CD14-positive monocyte (primary cell): ENCODE measurements around the gene SDK1. TPM values are rescaled to one million over a fixed set of nuclear protein-coding genes. Genes with fewer than 3 reads are reported as not detected.

Experiments
- DNase-seq, 3 donors: peaks; one replicate each; pipeline ENCODE4 v3.0.0-alpha.2; 2011 to 2022
- H2AFZ ChIP-seq: 2 replicates; pipeline ENCODE4 v1.6.0; 2012; ENCODE audit warnings: mild to moderate bottlenecking, low read depth, low read length, inconsistent platforms; ENCODE audit not compliant: insufficient read depth, poor library complexity, severe bottlenecking
- H3K27ac ChIP-seq, 2 donors: 1 replicate in 1 of 2; 2 replicates in 1 of 2; pipeline ENCODE4 v1.5.1; 2012 to 2013; ENCODE audit warnings: low read length in 2 of 2, control low read depth in 1 of 2, inconsistent platforms in 1 of 2, low read depth in 1 of 2, mild to moderate bottlenecking in 1 of 2
- H3K27me3 ChIP-seq, 2 donors: one replicate each; pipeline versions ENCODE4 v1.6.0 to v1.6.1; 2011 to 2013; ENCODE audit warnings: low read length in 2 of 2; ENCODE audit not compliant: control insufficient read depth in 2 of 2, insufficient read depth in 2 of 2
- H3K36me3 ChIP-seq, 2 donors: replicated peaks in 1 of 2; 1 replicate in 1 of 2; 2 replicates in 1 of 2; pipeline versions ENCODE4 v1.5.1 to v1.6.1; 2012 to 2013; ENCODE audit warnings: low read length in 2 of 2, control low read depth in 1 of 2, inconsistent platforms in 1 of 2, mild to moderate bottlenecking in 1 of 2; ENCODE audit not compliant: insufficient read depth in 2 of 2, control insufficient read depth in 1 of 2
- H3K4me1 ChIP-seq, 2 donors: 1 replicate in 1 of 2; 2 replicates in 1 of 2; pipeline versions ENCODE4 v1.5.1 to v1.6.1; 2012 to 2013; ENCODE audit warnings: low read length in 2 of 2, control low read depth in 1 of 2, inconsistent platforms in 1 of 2, mild to moderate bottlenecking in 1 of 2, moderate library complexity in 1 of 2; ENCODE audit not compliant: insufficient read depth in 2 of 2, control insufficient read depth in 1 of 2
- H3K4me2 ChIP-seq: replicated peaks from 2 replicates; pipeline ENCODE3; 2012; ENCODE audit warnings: low read length, moderate library complexity, mild to moderate bottlenecking; ENCODE audit not compliant: poor library complexity, severe bottlenecking; ENCODE audit errors: extremely low read depth
- H3K4me3 ChIP-seq, 3 experiments: fragments of 200-600 bp in 1 of 3; sonication (generic) in 1 of 3; replicated peaks in 1 of 3; 1 replicate in 2 of 3; 2 replicates in 1 of 3; pipeline ENCODE4 v1.5.1; 2011 to 2013; ENCODE audit warnings: low read length in 3 of 3, mild to moderate bottlenecking in 3 of 3, control low read depth in 2 of 3, low read depth in 2 of 3, inconsistent platforms in 1 of 3, moderate library complexity in 1 of 3
- H3K79me2 ChIP-seq: 2 replicates; pipeline ENCODE4 v1.6.0; 2012; ENCODE audit warnings: mild to moderate bottlenecking, control low read depth, inconsistent platforms, low read length, moderate library complexity; ENCODE audit not compliant: insufficient read depth
- H3K9ac ChIP-seq: 2 replicates; pipeline ENCODE4 v1.6.0; 2017; ENCODE audit warnings: low read length, mild to moderate bottlenecking; ENCODE audit not compliant: insufficient read depth, poor library complexity, severe bottlenecking
- H3K9me3 ChIP-seq, 2 donors: replicated peaks in 1 of 2; 1 replicate in 1 of 2; 2 replicates in 1 of 2; pipeline versions ENCODE4 v1.5.1 to v1.6.1; 2012 to 2013; ENCODE audit warnings: low read length in 2 of 2, control low read depth in 1 of 2; ENCODE audit not compliant: control insufficient read depth in 1 of 2, insufficient read depth in 1 of 2
- H4K20me1 ChIP-seq: 2 replicates; pipeline ENCODE4 v1.6.0; 2012; ENCODE audit warnings: mild to moderate bottlenecking, low read length, control low read depth, moderate library complexity; ENCODE audit not compliant: insufficient read depth
- H3K27ac Mint-ChIP-seq, 7 donors: one replicate each; pipeline ENCODE4 v1.8.0; 2020; ENCODE audit warnings: mild to moderate bottlenecking in 7 of 7, mixed read lengths in 7 of 7, moderate library complexity in 6 of 7, inconsistent platforms in 2 of 7
- H3K27me3 Mint-ChIP-seq, 3 donors: one replicate each; pipeline ENCODE4 v1.8.0; 2021 to 2022; ENCODE audit warnings: low read depth in 3 of 3, mild to moderate bottlenecking in 3 of 3, mixed read lengths in 3 of 3, moderate library complexity in 3 of 3, inconsistent platforms in 1 of 3
- H3K36me3 Mint-ChIP-seq, 2 donors: one replicate each; pipeline ENCODE4 v1.8.0; 2020; ENCODE audit warnings: mixed read lengths in 2 of 2, inconsistent platforms in 1 of 2, mild to moderate bottlenecking in 1 of 2
- H3K4me1 Mint-ChIP-seq: one replicate; pipeline ENCODE4 v1.8.0; 2020; ENCODE audit warnings: mild to moderate bottlenecking, mixed read lengths
- H3K4me3 Mint-ChIP-seq, 2 donors: one replicate each; pipeline ENCODE4 v1.8.0; 2020; ENCODE audit warnings: mild to moderate bottlenecking in 2 of 2, mixed read lengths in 2 of 2, moderate library complexity in 1 of 2
- H3K9me3 Mint-ChIP-seq, 7 donors: one replicate each; pipeline ENCODE4 v1.8.0; 2020 to 2022; ENCODE audit warnings: mixed read lengths in 7 of 7, mild to moderate bottlenecking in 6 of 7, moderate library complexity in 6 of 7, inconsistent platforms in 2 of 7
- WGBS: methylation state at CpG from one replicate; pipeline ENCODE4 v1.1.5; 2013; ENCODE audit warnings: missing lambda C conversion rate; ENCODE audit not compliant: insufficient coverage; 5-methylcytosine and 5-hydroxymethylcytosine counted together
- intact Hi-C, 2 donors: fragments of 100-400 bp; cut with micrococcal nuclease; formaldehyde crosslinking; loops; one replicate each; pipeline versions ENCODE4 v1.15.0 to v1.15.1; 2023
- polyA plus RNA-seq, 3 donors: library from polyadenylated mRNA; depleted of rRNA in 1 of 3; unstranded in 2 of 3; stranded (reverse) in 1 of 3; fragments of 300-500 nt in 2 of 3; fragments of >200 nt in 1 of 3; fragmentation: Illumina TruSeq in 2 of 3; gene quantifications; 1 replicate in 2 of 3; 2 replicates in 1 of 3; pipeline ENCODE4 v1.2.3, GENCODE V29; 2012 to 2021
- TF ChIP-seq, protein P1 (sequence below): fragments of 200-600 bp; IDR thresholded peaks from one replicate; pipeline ENCODE4 v1.8.0; 2022; ENCODE audit warnings: antibody characterized with exemption, mild to moderate bottlenecking

SDK1 gene
- polyA plus RNA-seq, 3 donors: 0.01 TPM; not detected in 2

DNA sequence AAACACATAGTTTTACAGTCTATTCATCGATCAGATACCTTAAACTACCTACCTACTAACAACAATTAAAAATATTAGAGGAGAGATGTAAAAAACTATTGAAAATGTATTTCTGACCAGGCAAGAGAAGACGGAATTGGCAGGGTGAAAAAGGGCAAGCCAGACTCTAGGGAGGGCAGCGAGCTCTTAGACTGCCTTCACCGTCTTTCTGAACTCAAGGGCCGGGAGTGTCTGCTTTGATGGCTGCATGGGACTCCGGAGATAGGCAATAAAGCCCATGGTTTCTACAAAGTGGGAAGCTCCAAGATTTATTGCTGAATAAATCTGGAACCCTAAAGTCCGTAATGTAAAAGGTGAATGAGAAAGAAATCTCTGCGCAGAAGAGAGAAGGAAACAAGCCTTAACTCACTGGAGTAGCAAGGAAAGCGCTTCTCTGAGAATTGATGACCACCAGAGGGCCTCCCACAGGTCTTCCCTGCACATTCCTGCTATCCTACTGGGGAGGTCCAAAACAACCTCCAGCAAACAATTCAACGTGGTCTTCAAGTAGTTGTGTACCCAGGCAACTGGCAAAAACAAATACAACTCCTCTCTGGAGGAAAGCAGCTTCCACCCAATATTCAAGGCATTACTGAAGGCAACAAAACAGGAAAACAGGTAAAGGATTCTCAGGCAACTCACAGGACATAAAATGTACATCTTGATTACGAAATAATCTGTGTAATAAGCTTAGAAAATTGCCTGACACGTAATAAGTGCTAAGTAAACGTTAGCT lies 181.3 kb downstream of the SDK1 start:
- Mint-ChIP-seq H3K4me1 (no peaks in the 10 kb centered on the region), H3K36me3 (no peaks in the 10 kb centered on the region), H3K27ac (no peak overlapping the region), H3K9me3 (peaks cover 0 to 2% (median 0%) of the 10 kb centered on the region in 7 donors), H3K4me3 (no peak overlapping the region), H3K27me3 (peaks cover 1 to 3% (median 2%) of the 10 kb centered on the region in 3 donors)
- 64% methylated on average over 6 of the region's 13 CpGs for WGBS
- intact Hi-C loops: no loop called here
- Histone ChIP-seq H3K9ac (no peak overlapping the region), H4K20me1 (no peaks in the 10 kb centered on the region), H3K36me3 (no peaks in the 10 kb centered on the region), H3K27ac (no peak overlapping the region), H3K79me2 (no peaks in the 10 kb centered on the region), H3K9me3 (no peaks in the 10 kb centered on the region), H2AFZ (no peak overlapping the region), H3K4me3 (no peak overlapping the region), H3K4me1 (no peaks in the 10 kb centered on the region), H3K27me3 (no peaks in the 10 kb centered on the region), H3K4me2 (no peak overlapping the region)
- TF ChIP-seq, protein P1, sequence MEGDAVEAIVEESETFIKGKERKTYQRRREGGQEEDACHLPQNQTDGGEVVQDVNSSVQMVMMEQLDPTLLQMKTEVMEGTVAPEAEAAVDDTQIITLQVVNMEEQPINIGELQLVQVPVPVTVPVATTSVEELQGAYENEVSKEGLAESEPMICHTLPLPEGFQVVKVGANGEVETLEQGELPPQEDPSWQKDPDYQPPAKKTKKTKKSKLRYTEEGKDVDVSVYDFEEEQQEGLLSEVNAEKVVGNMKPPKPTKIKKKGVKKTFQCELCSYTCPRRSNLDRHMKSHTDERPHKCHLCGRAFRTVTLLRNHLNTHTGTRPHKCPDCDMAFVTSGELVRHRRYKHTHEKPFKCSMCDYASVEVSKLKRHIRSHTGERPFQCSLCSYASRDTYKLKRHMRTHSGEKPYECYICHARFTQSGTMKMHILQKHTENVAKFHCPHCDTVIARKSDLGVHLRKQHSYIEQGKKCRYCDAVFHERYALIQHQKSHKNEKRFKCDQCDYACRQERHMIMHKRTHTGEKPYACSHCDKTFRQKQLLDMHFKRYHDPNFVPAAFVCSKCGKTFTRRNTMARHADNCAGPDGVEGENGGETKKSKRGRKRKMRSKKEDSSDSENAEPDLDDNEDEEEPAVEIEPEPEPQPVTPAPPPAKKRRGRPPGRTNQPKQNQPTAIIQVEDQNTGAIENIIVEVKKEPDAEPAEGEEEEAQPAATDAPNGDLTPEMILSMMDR: no peak
- no peak for DNase-seq

DNA sequence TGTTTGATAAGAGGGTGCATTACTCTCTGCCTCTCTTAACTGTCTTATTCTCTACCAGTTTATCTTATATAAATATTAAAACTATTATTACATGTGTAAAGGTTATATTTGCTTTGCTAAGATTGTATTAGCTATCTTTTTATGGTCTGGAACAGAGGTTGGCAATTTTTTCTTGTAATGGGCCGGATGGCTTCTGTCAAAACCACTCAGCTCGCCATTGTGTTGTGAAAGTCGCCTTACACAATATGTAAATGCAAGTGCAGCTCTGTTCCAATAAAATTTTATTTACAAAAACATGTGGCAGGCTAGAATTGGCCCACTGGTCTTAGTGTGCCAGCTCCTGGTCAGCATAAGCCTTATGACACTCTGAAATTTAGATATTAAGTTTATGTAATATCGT lies 185.8 kb downstream of the SDK1 start:
- TF ChIP-seq, protein P1: no peak
- Histone ChIP-seq H3K36me3 (no peaks in the 10 kb centered on the region), H3K4me1 (no peaks in the 10 kb centered on the region), H3K79me2 (no peaks in the 10 kb centered on the region), H3K4me3 (no peak overlapping the region), H3K9me3 (no peaks in the 10 kb centered on the region), H2AFZ (no peak overlapping the region), H3K9ac (no peak overlapping the region), H3K4me2 (no peak overlapping the region), H3K27ac (no peak overlapping the region), H4K20me1 (no peaks in the 10 kb centered on the region), H3K27me3 (no peaks in the 10 kb centered on the region)
- no peak overlapping the region for H3K4me3 Mint-ChIP-seq
- H3K27me3 Mint-ChIP-seq: peaks cover 1 to 3% (median 2%) of the 10 kb centered on the region in 3 donors
- peaks cover 0 to 2% (median 0%) of the 10 kb centered on the region in 7 donors for H3K9me3 Mint-ChIP-seq
- H3K4me1 Mint-ChIP-seq: no peaks in the 10 kb centered on the region
- no peaks in the 10 kb centered on the region for H3K36me3 Mint-ChIP-seq
- no peak overlapping the region for H3K27ac Mint-ChIP-seq
- WGBS: 100% methylated on average over 1 of the region's 4 CpGs
- intact Hi-C loops: no loop called here
- no peak for DNase-seq
